GM12878 (cell line): Measurements from ENCODE around the gene PTK7. TPM values are rescaled to one million over a fixed set of nuclear protein-coding genes. Genes with fewer than 3 reads are reported as not detected.

Experiments used
- ATAC-seq: fragments of 200-7000 bp; cut with Tn5 transposase; 3 replicates; pipeline ENCODE4 v1.9.1; 2020; ENCODE audit warnings: mild to moderate bottlenecking, moderate library complexity
- BruUV-seq: library from RNA; stranded (reverse); fragments of 400-500 nt; replicated peaks from 2 replicates; lab custom pipeline; 2021; lab: Mats Ljungman, UMichigan
- CTCF ChIA-PET: fragments of 300-600 bp; sonication (Branson Sonifier 250); formaldehyde crosslinking; extraction: SDS; loops from one replicate; lab custom pipeline; 2021; ENCODE audit warnings: inconsistent platforms; lab: Yijun Ruan, JAX
- POLR2A ChIA-PET: fragments of 350-600 bp; formaldehyde crosslinking; extraction: SDS; loops from one replicate; lab custom pipeline; 2021; ENCODE audit warnings: inconsistent platforms; lab: Charles Lee
- RAD21 ChIA-PET: fragments of 300-600 bp; sonication (Branson Sonifier 250); formaldehyde crosslinking; loops from one replicate; lab custom pipeline; 2023; ENCODE audit warnings: antibody characterized with exemption; ENCODE audit not compliant: unreplicated experiment; lab: Charles Lee
- SMC1A ChIA-PET: fragments of 300-600 bp; sonication (Branson Sonifier 250); formaldehyde crosslinking; loops from one replicate; lab custom pipeline; 2023; ENCODE audit not compliant: unreplicated experiment, uncharacterized antibody; lab: Charles Lee
- DNase-seq: peaks from one replicate; pipeline ENCODE4 v3.0.0-alpha.2; 2011; ENCODE audit warnings: low read depth, low spot score
- FAIRE-seq: peaks from 3 replicates; lab custom pipeline; 2011; peaks lifted over from hg19 to GRCh38; lab: Jason Lieb, UNC
- H2AFZ ChIP-seq: 2 replicates; pipeline ENCODE4 v1.6.0; 2011; ENCODE audit warnings: low read depth, low read length, control low read depth; ENCODE audit not compliant: control insufficient read depth
- H3K27ac ChIP-seq: 2 replicates; pipeline ENCODE4 v1.5.1; 2011; ENCODE audit warnings: control low read depth; ENCODE audit not compliant: control insufficient read depth, insufficient read depth
- H3K27me3 ChIP-seq, 2 experiments: replicated peaks in 1 of 2; 2 replicates each; pipeline versions ENCODE4 v1.6.0 to v1.6.1; 2011; ENCODE audit warnings: low read length in 1 of 2; ENCODE audit not compliant: control insufficient read depth in 2 of 2, insufficient read depth in 2 of 2
- H3K36me3 ChIP-seq, 2 experiments: 2 replicates each; pipeline ENCODE4 v1.5.1; 2011; ENCODE audit warnings: low read length in 1 of 2; ENCODE audit not compliant: control insufficient read depth in 2 of 2, insufficient read depth in 2 of 2
- H3K4me1 ChIP-seq: 2 replicates; pipeline ENCODE4 v1.6.1; 2011; ENCODE audit warnings: mild to moderate bottlenecking, low read length, moderate library complexity, mixed read lengths; ENCODE audit not compliant: control insufficient read depth, insufficient read depth
- H3K4me2 ChIP-seq: 2 replicates; pipeline ENCODE4 v1.6.0; 2011; ENCODE audit warnings: control low read depth; ENCODE audit not compliant: control insufficient read depth, insufficient read depth
- H3K4me3 ChIP-seq: fragments of 200-600 bp; sonication (generic); 2 replicates; pipeline ENCODE4 v1.5.1; 2016
- H3K79me2 ChIP-seq: 2 replicates; pipeline ENCODE4 v1.6.0; 2011; ENCODE audit warnings: low read length; ENCODE audit not compliant: control insufficient read depth, insufficient read depth
- H3K9ac ChIP-seq: 2 replicates; pipeline ENCODE4 v1.8.0; 2011; ENCODE audit warnings: low read length, control low read depth, mixed read lengths; ENCODE audit not compliant: control insufficient read depth, insufficient read depth
- H3K9me3 ChIP-seq: replicated peaks from 3 replicates; pipeline ENCODE4 v1.5.1; 2011; ENCODE audit warnings: mild to moderate bottlenecking, low read length; ENCODE audit not compliant: control insufficient read depth, insufficient read depth
- H4K20me1 ChIP-seq: 2 replicates; pipeline ENCODE4 v1.6.0; 2011; ENCODE audit not compliant: control insufficient read depth, insufficient read depth
- ATF7 ChIP-seq: fragments of 450-650 bp; IDR thresholded peaks from 2 replicates; pipeline ENCODE4 v1.6.1; 2016; ENCODE audit warnings: low read depth, mild to moderate bottlenecking
- CBX5 ChIP-seq: sonication (generic); IDR thresholded peaks from 2 replicates; pipeline ENCODE4 v1.6.1; 2016; ENCODE audit warnings: low read depth, moderate library complexity, mild to moderate bottlenecking, inconsistent platforms
- NFXL1 ChIP-seq: fragments of 450-650 bp; IDR thresholded peaks from 2 replicates; pipeline ENCODE4 v1.6.1; 2017; ENCODE audit warnings: antibody characterized with exemption, mild to moderate bottlenecking, borderline replicate concordance
- NRF1 ChIP-seq: conservative IDR thresholded peaks from 2 replicates; pipeline ENCODE4 v1.6.1; 2011; ENCODE audit warnings: mild to moderate bottlenecking, low read depth, low read length, improper control_type of control experiment
- PAX8 ChIP-seq: fragments of 450-650 bp; IDR thresholded peaks from 2 replicates; pipeline ENCODE4 v1.6.1; 2017; ENCODE audit warnings: mild to moderate bottlenecking, moderate library complexity
- RAD21 ChIP-seq: IDR thresholded peaks from 2 replicates; pipeline ENCODE4 v1.6.1; 2011; ENCODE audit warnings: mild to moderate bottlenecking, low read depth, low read length, moderate library complexity; ENCODE audit not compliant: insufficient read depth
- WGBS: methylation state at CpG from one replicate; pipeline ENCODE4 v1.1.6; 2016; ENCODE audit warnings: low lambda C conversion rate; ENCODE audit not compliant: insufficient replicate concordance, insufficient coverage; ENCODE audit errors: missing lambda C conversion rate; 5-methylcytosine and 5-hydroxymethylcytosine counted together
- in situ Hi-C: fragments of 300-500 bp; cut with MboI; formaldehyde crosslinking; loops from 9 replicates; pipeline ENCODE4 v1.14.3; 2018; ENCODE audit warnings: mixed read lengths
- intact Hi-C: fragments of 100-400 bp; cut with micrococcal nuclease; formaldehyde crosslinking; loops from one replicate; pipeline ENCODE4 v1.14.2; 2022; ENCODE audit not compliant: unreplicated experiment
- polyA plus RNA-seq, 11 experiments: library from polyadenylated mRNA; depleted of rRNA in 4 of 11; unstranded in 6 of 11; stranded (reverse) in 5 of 11; fragments of >200 nt; fragmentation: Nextera tagmentation in 4 of 11; fragmentation: Illumina TruSeq in 1 of 11; extraction: Ambion mirVana in 4 of 11; extraction: Trizol in 1 of 11; gene quantifications; 1 replicate in 1 of 11; 2 replicates in 10 of 11; pipeline versions ENCODE4 v1.2.1 to v1.2.3, GENCODE V29; 2011 to 2016; ENCODE audit warnings: inconsistent platforms in 2 of 11, missing spikeins in 2 of 11, low read depth in 1 of 11
- total RNA-seq, 4 experiments: library from RNA; depleted of rRNA in 3 of 4; stranded (reverse); fragments of >200 nt in 3 of 4; fragmentation: Illumina TruSeq in 1 of 4; extraction: Trizol in 1 of 4; gene quantifications; 2 replicates each; pipeline versions ENCODE4 v1.2.1 to v1.2.3, GENCODE V29; 2013 to 2021
- TF ChIP-seq, protein P1 (sequence below): fragments of 450-650 bp; IDR thresholded peaks from 2 replicates; pipeline ENCODE4 v1.6.1; 2017; ENCODE audit warnings: mild to moderate bottlenecking, moderate library complexity
- TF ChIP-seq, protein P2 (sequence below): IDR thresholded peaks from 2 replicates; pipeline ENCODE4 v1.6.1; 2011; ENCODE audit warnings: low read depth, mild to moderate bottlenecking, low read length, moderate library complexity, borderline replicate concordance; ENCODE audit errors: extremely low read depth
- TF ChIP-seq, protein P3 (sequence below): IDR thresholded peaks from 2 replicates; pipeline ENCODE4 v1.6.1; 2011; ENCODE audit warnings: borderline replicate concordance, low read depth, mild to moderate bottlenecking, moderate library complexity, low read length; ENCODE audit not compliant: insufficient read depth, poor library complexity, severe bottlenecking
- TF ChIP-seq, protein P4 (sequence below), 3 experiments: IDR thresholded peaks in 2 of 3; conservative IDR thresholded peaks in 1 of 3; 2 replicates each; pipeline ENCODE4 v1.5.1; 2011; ENCODE audit warnings: low read depth in 3 of 3, low read length in 3 of 3, mild to moderate bottlenecking in 3 of 3, control low read depth in 2 of 3, moderate library complexity in 2 of 3, inconsistent platforms in 1 of 3, mixed read lengths in 1 of 3; ENCODE audit not compliant: control insufficient read depth in 2 of 3, insufficient read depth in 1 of 3; ENCODE audit errors: extremely low read depth in 1 of 3

PTK7 gene
- total and polyA plus RNA-seq, 10 of the 15 experiments (the other 5 are each of a cell fraction or from before 2014, with no cell fraction given): 0.18 to 14.4 (median 3.3) TPM; not detected in 1

DNA sequence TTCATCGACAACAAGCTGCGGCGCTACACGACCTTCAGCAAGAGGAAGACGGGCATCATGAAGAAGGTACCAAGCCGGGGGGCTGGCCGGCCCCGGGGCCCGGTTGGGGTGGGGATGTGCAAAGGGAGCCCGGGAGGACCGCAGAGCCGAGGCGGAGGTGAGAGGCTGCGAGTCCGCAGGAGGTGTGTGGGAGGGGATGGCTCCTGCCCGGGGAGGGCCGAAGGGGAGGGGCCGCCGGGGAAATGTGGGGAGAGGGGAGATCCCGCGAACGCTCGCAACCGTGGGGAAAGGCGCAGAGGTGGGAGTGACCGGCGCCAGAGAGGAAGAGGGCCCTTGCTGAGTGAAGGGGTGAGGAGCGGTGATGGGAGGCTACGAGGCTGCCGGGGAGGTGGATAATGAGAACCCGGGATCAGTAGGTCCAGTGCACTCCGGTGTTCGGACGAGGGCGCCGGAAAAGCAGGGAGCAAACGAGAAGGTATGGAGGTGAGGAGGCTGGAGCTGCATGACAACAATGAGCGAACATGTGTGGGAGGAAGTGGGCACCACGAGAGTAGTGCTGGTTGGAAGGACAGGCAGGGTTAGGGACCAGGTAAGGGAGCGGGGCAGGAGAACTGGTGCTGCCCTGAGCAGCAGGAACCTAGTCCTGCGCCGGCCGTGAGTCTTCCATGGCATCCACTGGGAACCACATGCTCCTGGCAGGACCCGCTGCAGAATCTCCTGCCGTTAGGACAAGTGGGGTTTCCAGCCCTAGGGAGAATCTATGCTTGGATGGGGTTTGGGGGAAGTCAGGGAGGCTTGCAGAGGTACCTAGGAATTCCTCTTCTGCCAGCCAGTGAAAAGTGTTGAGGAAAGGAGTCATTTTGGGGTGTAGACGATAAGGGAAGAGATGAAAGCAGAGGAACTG lies 96.2 kb downstream of the PTK7 start:
- CTCF ChIA-PET: interaction anchor here (0.6 to 2.2 kb wide), 7 partner anchors 10 to 335 kb away, joined by 3 to 7 read pairs (median 3); partner anchors contain the start of gene CUL9
- in situ Hi-C loops (no loop called here), intact Hi-C loops (loop anchor here (5.0 to 10.0 kb wide), 3 partner anchors 75 to 388 kb away; partner anchors contain the start of gene BICRAL)
- no peaks in the 10 kb centered on the region for H3K27me3 ChIP-seq
- RAD21 ChIA-PET: interaction anchor here (1.6 to 3.2 kb wide), 2 partner anchors 52 to 158 kb away, joined by 4 to 18 read pairs; partner anchors contain the start of genes KLHDC3 and MEA1
- H3K9me3 ChIP-seq: no peaks in the 10 kb centered on the region
- FAIRE-seq (peak; percentile 88), ATAC-seq (peak; percentile 1), DNase-seq (no peak)
- SMC1A ChIA-PET: interaction anchor here (1.1 to 2.7 kb wide), 5 partner anchors 11 to 57 kb away, joined by 3 to 10 read pairs (median 4); no protein-coding TSS in a partner anchor
- WGBS: 1% methylated on average over 42 of the region's 46 CpGs
- BruUV-seq: no TSS peak
- H2AFZ ChIP-seq: no peak overlapping the region
- peaks cover 48% of the 10 kb centered on the region for H3K79me2 ChIP-seq
- peak overlapping the region; percentile 95 for H3K9ac ChIP-seq
- H3K36me3 ChIP-seq: peaks cover 13 to 21% of the 10 kb centered on the region in 2 experiments
- H3K4me2 ChIP-seq: peak overlapping the region; percentile 88
- peak overlapping the region; percentile 92 for H3K27ac ChIP-seq
- H3K4me1 ChIP-seq: peaks cover 26% of the 10 kb centered on the region
- POLR2A ChIA-PET: interaction anchor here (0.6 to 2.8 kb wide), 4 partner anchors 10 to 424 kb away, joined by 3 to 11 read pairs (median 5); partner anchors contain the start of gene CUL9
- H3K4me3 ChIP-seq: peak overlapping the region; percentile 94
- H4K20me1 ChIP-seq: peaks cover 6% of the 10 kb centered on the region; the same call in 1 of the 2 replicates
- TF ChIP-seq, protein P1, sequence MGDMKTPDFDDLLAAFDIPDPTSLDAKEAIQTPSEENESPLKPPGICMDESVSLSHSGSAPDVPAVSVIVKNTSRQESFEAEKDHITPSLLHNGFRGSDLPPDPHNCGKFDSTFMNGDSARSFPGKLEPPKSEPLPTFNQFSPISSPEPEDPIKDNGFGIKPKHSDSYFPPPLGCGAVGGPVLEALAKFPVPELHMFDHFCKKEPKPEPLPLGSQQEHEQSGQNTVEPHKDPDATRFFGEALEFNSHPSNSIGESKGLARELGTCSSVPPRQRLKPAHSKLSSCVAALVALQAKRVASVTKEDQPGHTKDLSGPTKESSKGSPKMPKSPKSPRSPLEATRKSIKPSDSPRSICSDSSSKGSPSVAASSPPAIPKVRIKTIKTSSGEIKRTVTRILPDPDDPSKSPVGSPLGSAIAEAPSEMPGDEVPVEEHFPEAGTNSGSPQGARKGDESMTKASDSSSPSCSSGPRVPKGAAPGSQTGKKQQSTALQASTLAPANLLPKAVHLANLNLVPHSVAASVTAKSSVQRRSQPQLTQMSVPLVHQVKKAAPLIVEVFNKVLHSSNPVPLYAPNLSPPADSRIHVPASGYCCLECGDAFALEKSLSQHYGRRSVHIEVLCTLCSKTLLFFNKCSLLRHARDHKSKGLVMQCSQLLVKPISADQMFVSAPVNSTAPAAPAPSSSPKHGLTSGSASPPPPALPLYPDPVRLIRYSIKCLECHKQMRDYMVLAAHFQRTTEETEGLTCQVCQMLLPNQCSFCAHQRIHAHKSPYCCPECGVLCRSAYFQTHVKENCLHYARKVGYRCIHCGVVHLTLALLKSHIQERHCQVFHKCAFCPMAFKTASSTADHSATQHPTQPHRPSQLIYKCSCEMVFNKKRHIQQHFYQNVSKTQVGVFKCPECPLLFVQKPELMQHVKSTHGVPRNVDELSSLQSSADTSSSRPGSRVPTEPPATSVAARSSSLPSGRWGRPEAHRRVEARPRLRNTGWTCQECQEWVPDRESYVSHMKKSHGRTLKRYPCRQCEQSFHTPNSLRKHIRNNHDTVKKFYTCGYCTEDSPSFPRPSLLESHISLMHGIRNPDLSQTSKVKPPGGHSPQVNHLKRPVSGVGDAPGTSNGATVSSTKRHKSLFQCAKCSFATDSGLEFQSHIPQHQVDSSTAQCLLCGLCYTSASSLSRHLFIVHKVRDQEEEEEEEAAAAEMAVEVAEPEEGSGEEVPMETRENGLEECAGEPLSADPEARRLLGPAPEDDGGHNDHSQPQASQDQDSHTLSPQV: no peak
- no peak for TF ChIP-seq CBX5
- TF ChIP-seq, protein P2, sequence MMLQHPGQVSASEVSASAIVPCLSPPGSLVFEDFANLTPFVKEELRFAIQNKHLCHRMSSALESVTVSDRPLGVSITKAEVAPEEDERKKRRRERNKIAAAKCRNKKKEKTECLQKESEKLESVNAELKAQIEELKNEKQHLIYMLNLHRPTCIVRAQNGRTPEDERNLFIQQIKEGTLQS: no peak
- TF ChIP-seq NFXL1: no peak
- TF ChIP-seq RAD21: no peak
- no peak for TF ChIP-seq ATF7
- TF ChIP-seq, protein P3, sequence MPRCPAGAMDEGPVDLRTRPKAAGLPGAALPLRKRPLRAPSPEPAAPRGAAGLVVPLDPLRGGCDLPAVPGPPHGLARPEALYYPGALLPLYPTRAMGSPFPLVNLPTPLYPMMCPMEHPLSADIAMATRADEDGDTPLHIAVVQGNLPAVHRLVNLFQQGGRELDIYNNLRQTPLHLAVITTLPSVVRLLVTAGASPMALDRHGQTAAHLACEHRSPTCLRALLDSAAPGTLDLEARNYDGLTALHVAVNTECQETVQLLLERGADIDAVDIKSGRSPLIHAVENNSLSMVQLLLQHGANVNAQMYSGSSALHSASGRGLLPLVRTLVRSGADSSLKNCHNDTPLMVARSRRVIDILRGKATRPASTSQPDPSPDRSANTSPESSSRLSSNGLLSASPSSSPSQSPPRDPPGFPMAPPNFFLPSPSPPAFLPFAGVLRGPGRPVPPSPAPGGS: no peak
- TF ChIP-seq, protein P4, sequence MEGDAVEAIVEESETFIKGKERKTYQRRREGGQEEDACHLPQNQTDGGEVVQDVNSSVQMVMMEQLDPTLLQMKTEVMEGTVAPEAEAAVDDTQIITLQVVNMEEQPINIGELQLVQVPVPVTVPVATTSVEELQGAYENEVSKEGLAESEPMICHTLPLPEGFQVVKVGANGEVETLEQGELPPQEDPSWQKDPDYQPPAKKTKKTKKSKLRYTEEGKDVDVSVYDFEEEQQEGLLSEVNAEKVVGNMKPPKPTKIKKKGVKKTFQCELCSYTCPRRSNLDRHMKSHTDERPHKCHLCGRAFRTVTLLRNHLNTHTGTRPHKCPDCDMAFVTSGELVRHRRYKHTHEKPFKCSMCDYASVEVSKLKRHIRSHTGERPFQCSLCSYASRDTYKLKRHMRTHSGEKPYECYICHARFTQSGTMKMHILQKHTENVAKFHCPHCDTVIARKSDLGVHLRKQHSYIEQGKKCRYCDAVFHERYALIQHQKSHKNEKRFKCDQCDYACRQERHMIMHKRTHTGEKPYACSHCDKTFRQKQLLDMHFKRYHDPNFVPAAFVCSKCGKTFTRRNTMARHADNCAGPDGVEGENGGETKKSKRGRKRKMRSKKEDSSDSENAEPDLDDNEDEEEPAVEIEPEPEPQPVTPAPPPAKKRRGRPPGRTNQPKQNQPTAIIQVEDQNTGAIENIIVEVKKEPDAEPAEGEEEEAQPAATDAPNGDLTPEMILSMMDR (IDR thresholded peaks at IDR 0.05 in 2 of 3, conservative IDR thresholded peaks at IDR 0.05 in 1 of 3; ENCODE audit: control insufficient read depth in 2 of 3, extremely low read depth in 1 of 3, insufficient read depth in 1 of 3, low read depth in 3 of 3, low read length in 3 of 3): no peak
- no peak for TF ChIP-seq NRF1
- TF ChIP-seq PAX8: no peak
